Measurements from ENCODE around the gene ACOX1. TPM values are rescaled to one million over a fixed set of nuclear protein-coding genes. Genes with fewer than 3 reads are reported as not detected.
A peak's percentile ranks its signal among the peaks of the same experiment; 100 is the strongest.

The ACOX1 gene
- total and polyA plus RNA-seq, 5 donors from 2014 or later, result 15.0 to 25.6 (median 22.1) TPM

- H3K4me3 Mint-ChIP-seq, result no peak overlapping the region
- H3K36me3 Mint-ChIP-seq, result no peaks in the 10 kb centered on the region
- H3K9me3 Mint-ChIP-seq, result no peaks in the 10 kb centered on the region
- Histone ChIP-seq H3K27me3 (ENCODE audit: control insufficient read depth, insufficient read depth, low read length) (no peaks in the 10 kb centered on the region), H3K4me3 (ENCODE audit: low read depth, low read length) (no peak overlapping the region), H3K27ac (ENCODE audit: insufficient read depth, low read length, poor library complexity, severe bottlenecking) (no peak overlapping the region), H3K9me3 (ENCODE audit: control insufficient read depth in 2 of 2, low read length in 2 of 2) (no peaks in the 10 kb centered on the region), H3K36me3 (ENCODE audit: control insufficient read depth, insufficient read depth, low read length) (no peaks in the 10 kb centered on the region), H3K4me1 (ENCODE audit: control insufficient read depth, insufficient read depth, low read length, poor library complexity, severe bottlenecking) (no peaks in the 10 kb centered on the region)
- peaks cover 0 to 7% (median 0%) of the 10 kb centered on the region in 4 donors for H3K4me1 Mint-ChIP-seq
- no peak overlapping the region for H3K27ac Mint-ChIP-seq
- no peaks in the 10 kb centered on the region for H3K27me3 Mint-ChIP-seq
- no peak for ATAC-seq (ENCODE audit: low read depth in 2 of 2)
- no peak for DNase-seq
Observed at GRCh38 chr17:76022285-76022684, 43.3 kb upstream of the ACOX1 start.

- no peaks in the 10 kb centered on the region for H3K27me3 Mint-ChIP-seq
- no peak overlapping the region for H3K4me3 Mint-ChIP-seq
- Histone ChIP-seq H3K4me1 (ENCODE audit: control insufficient read depth, insufficient read depth, low read length, poor library complexity, severe bottlenecking) (no peaks in the 10 kb centered on the region), H3K27me3 (ENCODE audit: control insufficient read depth, insufficient read depth, low read length) (no peaks in the 10 kb centered on the region), H3K9me3 (ENCODE audit: control insufficient read depth in 2 of 2, low read length in 2 of 2) (no peaks in the 10 kb centered on the region), H3K36me3 (ENCODE audit: control insufficient read depth, insufficient read depth, low read length) (no peaks in the 10 kb centered on the region), H3K27ac (ENCODE audit: insufficient read depth, low read length, poor library complexity, severe bottlenecking) (no peak overlapping the region), H3K4me3 (ENCODE audit: low read depth, low read length) (no peak overlapping the region)
- H3K36me3 Mint-ChIP-seq, result no peaks in the 10 kb centered on the region
- DNase-seq, result no peak
- no peak for ATAC-seq (ENCODE audit: low read depth in 2 of 2)
- H3K4me1 Mint-ChIP-seq, result peaks cover 0 to 4% (median 0%) of the 10 kb centered on the region in 4 donors
- peak overlapping the region; percentile 67 to 89 (median 82) for H3K27ac Mint-ChIP-seq
- no peaks in the 10 kb centered on the region for H3K9me3 Mint-ChIP-seq
Observed at GRCh38 chr17:76019833-76020467, 41.0 kb upstream of the ACOX1 start.

GRCh38 chr17:76018801-76019200 lies 39.8 kb upstream of the ACOX1 start:
- peaks cover 0 to 14% (median 4%) of the 10 kb centered on the region in 4 donors for H3K4me1 Mint-ChIP-seq
- no peaks in the 10 kb centered on the region for H3K36me3 Mint-ChIP-seq
- H3K27ac Mint-ChIP-seq, result no peak overlapping the region
- Histone ChIP-seq H3K4me1 (ENCODE audit: control insufficient read depth, insufficient read depth, low read length, poor library complexity, severe bottlenecking) (peaks cover 8% of the 10 kb centered on the region), H3K36me3 (ENCODE audit: control insufficient read depth, insufficient read depth, low read length) (no peaks in the 10 kb centered on the region), H3K27ac (ENCODE audit: insufficient read depth, low read length, poor library complexity, severe bottlenecking) (no peak overlapping the region), H3K4me3 (ENCODE audit: low read depth, low read length) (no peak overlapping the region), H3K27me3 (ENCODE audit: control insufficient read depth, insufficient read depth, low read length) (no peaks in the 10 kb centered on the region), H3K9me3 (ENCODE audit: control insufficient read depth in 2 of 2, low read length in 2 of 2) (no peaks in the 10 kb centered on the region)
- ATAC-seq (ENCODE audit: low read depth in 2 of 2) (no peak), DNase-seq (no peak)
- no peaks in the 10 kb centered on the region for H3K9me3 Mint-ChIP-seq
- no peaks in the 10 kb centered on the region for H3K27me3 Mint-ChIP-seq
- no peak overlapping the region for H3K4me3 Mint-ChIP-seq

DNA sequence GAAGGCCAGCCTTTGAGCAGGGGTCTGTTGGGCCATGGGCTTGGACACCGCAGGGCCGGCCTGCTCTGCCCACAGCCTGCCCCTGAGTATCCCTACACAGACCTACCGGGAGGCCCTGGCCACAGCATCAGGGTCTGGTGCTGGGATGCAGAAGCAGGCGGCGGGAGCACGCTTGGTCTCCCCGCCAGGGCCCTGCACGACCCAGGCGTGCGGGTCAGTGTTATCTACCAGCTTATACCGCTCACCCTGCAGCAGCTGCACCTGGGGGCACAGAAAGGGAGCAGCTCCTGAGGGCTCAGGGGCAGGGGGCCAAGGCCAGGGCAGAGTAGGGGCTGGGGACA lies 39.3 kb upstream of the ACOX1 start:
- H3K27me3 ChIP-seq (ENCODE audit: control insufficient read depth, insufficient read depth, low read length), result no peaks in the 10 kb centered on the region
- no peak for ATAC-seq (ENCODE audit: low read depth in 2 of 2)
- Mint-ChIP-seq H3K36me3 (no peaks in the 10 kb centered on the region), H3K27ac (no peak overlapping the region), H3K4me3 (no peak overlapping the region), H3K9me3 (no peaks in the 10 kb centered on the region), H3K27me3 (no peaks in the 10 kb centered on the region), H3K4me1 (peaks cover 0 to 16% (median 4%) of the 10 kb centered on the region in 4 donors)
- H3K4me3 ChIP-seq (ENCODE audit: low read depth, low read length), result no peak overlapping the region
- no peak overlapping the region for H3K27ac ChIP-seq (ENCODE audit: insufficient read depth, low read length, poor library complexity, severe bottlenecking)
- H3K4me1 ChIP-seq (ENCODE audit: control insufficient read depth, insufficient read depth, low read length, poor library complexity, severe bottlenecking), result peaks cover 9% of the 10 kb centered on the region
- no peaks in the 10 kb centered on the region for H3K9me3 ChIP-seq (ENCODE audit: control insufficient read depth in 2 of 2, low read length in 2 of 2)
- no peak for DNase-seq
- H3K36me3 ChIP-seq (ENCODE audit: control insufficient read depth, insufficient read depth, low read length), result no peaks in the 10 kb centered on the region

- Histone ChIP-seq H3K27me3 (ENCODE audit: control insufficient read depth, insufficient read depth, low read length) (no peaks in the 10 kb centered on the region), H3K9me3 (ENCODE audit: control insufficient read depth in 2 of 2, low read length in 2 of 2) (no peaks in the 10 kb centered on the region), H3K4me3 (ENCODE audit: low read depth, low read length) (no peak overlapping the region), H3K4me1 (ENCODE audit: control insufficient read depth, insufficient read depth, low read length, poor library complexity, severe bottlenecking) (peaks cover 9% of the 10 kb centered on the region), H3K27ac (ENCODE audit: insufficient read depth, low read length, poor library complexity, severe bottlenecking) (no peak overlapping the region), H3K36me3 (ENCODE audit: control insufficient read depth, insufficient read depth, low read length) (no peaks in the 10 kb centered on the region)
- ATAC-seq (ENCODE audit: low read depth in 2 of 2) (no peak), DNase-seq (no peak)
- no peaks in the 10 kb centered on the region for H3K36me3 Mint-ChIP-seq
- no peaks in the 10 kb centered on the region for H3K27me3 Mint-ChIP-seq
- H3K4me1 Mint-ChIP-seq, result peaks cover 0 to 13% (median 4%) of the 10 kb centered on the region in 4 donors
- H3K9me3 Mint-ChIP-seq, result no peaks in the 10 kb centered on the region
- no peak overlapping the region for H3K4me3 Mint-ChIP-seq
- H3K27ac Mint-ChIP-seq, result peak overlapping the region in 1 of 3 donors; percentile 51
Observed at GRCh38 chr17:76017481-76018339, 38.7 kb upstream of the ACOX1 start.

- Mint-ChIP-seq H3K4me1 (peaks cover 0 to 13% (median 4%) of the 10 kb centered on the region in 4 donors), H3K27ac (no peak overlapping the region), H3K36me3 (no peaks in the 10 kb centered on the region), H3K27me3 (no peaks in the 10 kb centered on the region), H3K9me3 (no peaks in the 10 kb centered on the region), H3K4me3 (no peak overlapping the region)
- DNase-seq (no peak), ATAC-seq (ENCODE audit: low read depth in 2 of 2) (no peak)
- no peaks in the 10 kb centered on the region for H3K27me3 ChIP-seq (ENCODE audit: control insufficient read depth, insufficient read depth, low read length)
- H3K36me3 ChIP-seq (ENCODE audit: control insufficient read depth, insufficient read depth, low read length), result no peaks in the 10 kb centered on the region
- no peak overlapping the region for H3K4me3 ChIP-seq (ENCODE audit: low read depth, low read length)
- no peaks in the 10 kb centered on the region for H3K9me3 ChIP-seq (ENCODE audit: control insufficient read depth in 2 of 2, low read length in 2 of 2)
- peaks cover 9% of the 10 kb centered on the region for H3K4me1 ChIP-seq (ENCODE audit: control insufficient read depth, insufficient read depth, low read length, poor library complexity, severe bottlenecking)
- no peak overlapping the region for H3K27ac ChIP-seq (ENCODE audit: insufficient read depth, low read length, poor library complexity, severe bottlenecking)
Observed at GRCh38 chr17:76014925-76015261, 35.9 kb upstream of the ACOX1 start.

DNA sequence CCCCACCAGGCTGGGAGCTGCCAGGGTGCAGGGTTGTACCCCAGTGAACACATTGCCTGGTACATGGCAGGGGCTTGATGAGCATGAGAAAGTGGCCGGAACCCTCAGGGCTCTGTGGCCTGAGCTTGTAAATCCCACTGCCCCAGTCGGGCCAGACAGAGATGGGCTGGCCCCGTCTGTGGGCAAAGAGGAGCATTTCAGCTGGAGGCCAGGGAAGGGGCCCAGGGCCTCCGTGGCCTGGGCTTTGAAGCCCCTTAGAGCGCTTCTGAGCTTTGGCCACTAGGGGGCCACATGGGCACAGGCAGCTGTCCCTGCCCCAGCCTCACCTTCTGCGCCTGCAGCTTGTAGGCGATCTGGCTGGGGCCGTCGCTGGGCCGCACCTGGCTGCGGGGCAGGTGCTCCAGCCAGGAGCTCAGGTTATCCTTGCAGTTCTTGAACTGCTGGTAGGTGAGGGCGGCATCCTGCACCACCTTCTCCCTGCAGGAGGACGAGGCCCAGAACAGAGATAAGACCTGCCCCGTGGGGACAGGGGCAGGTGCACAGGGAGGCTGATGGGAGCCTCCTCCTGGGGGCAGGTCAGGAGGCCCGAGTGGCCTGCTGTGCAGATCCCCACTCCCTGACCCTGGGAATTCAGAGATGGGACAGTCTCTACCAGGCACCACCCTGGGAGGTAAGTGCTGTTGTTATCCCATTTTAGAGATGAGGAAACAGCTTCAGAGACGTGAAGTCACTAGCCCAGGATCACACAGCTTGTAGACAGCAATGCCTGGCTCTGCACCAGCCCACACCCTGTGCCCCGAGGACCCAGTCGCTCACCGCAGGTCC lies 35.3 kb upstream of the ACOX1 start:
- Mint-ChIP-seq H3K27me3 (no peaks in the 10 kb centered on the region), H3K9me3 (no peaks in the 10 kb centered on the region), H3K27ac (peak overlapping the region in 2 of 3 donors; percentile 26 to 73), H3K36me3 (no peaks in the 10 kb centered on the region), H3K4me1 (peaks cover 0 to 13% (median 4%) of the 10 kb centered on the region in 4 donors), H3K4me3 (peak overlapping the region in 1 of 4 donors; percentile 57)
- Histone ChIP-seq H3K36me3 (ENCODE audit: control insufficient read depth, insufficient read depth, low read length) (no peaks in the 10 kb centered on the region), H3K4me1 (ENCODE audit: control insufficient read depth, insufficient read depth, low read length, poor library complexity, severe bottlenecking) (peaks cover 9% of the 10 kb centered on the region), H3K4me3 (ENCODE audit: low read depth, low read length) (no peak overlapping the region), H3K9me3 (ENCODE audit: control insufficient read depth in 2 of 2, low read length in 2 of 2) (no peaks in the 10 kb centered on the region), H3K27me3 (ENCODE audit: control insufficient read depth, insufficient read depth, low read length) (no peaks in the 10 kb centered on the region), H3K27ac (ENCODE audit: insufficient read depth, low read length, poor library complexity, severe bottlenecking) (no peak overlapping the region)
- ATAC-seq (ENCODE audit: low read depth in 2 of 2), result peak; percentile 87 to 93
- DNase-seq, result peak; percentile 68 to 84 (median 79)
